Measurements from ENCODE around the gene WDFY2.
A peak's percentile ranks its signal among the peaks of the same experiment; 100 is the strongest.

WDFY2 gene

DNA sequence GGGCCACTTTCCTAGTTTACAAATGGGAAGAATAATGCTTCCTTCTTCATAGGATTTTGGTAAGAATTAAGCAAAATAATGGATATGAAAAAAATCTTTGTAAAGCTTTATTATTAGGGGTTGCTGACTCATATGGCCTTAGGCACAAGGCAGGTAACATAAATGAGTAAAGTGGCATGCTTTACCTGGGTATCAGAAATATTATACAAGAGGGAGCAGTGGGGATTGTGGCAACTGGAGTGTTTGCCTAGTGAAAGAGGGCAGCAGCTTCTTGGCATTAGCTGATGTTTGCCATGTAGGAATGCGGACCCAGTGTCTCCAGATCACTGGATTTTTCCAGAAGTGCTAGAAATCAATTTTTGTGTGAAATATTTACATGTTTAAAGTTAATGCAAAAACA lies 19.5 kb downstream of the WDFY2 start:
- DNase-seq = no peak

- no peak for DNase-seq
Observed at GRCh38 chr13:51605698-51606097, 21.4 kb downstream of the WDFY2 start.

GRCh38 chr13:51607165-51607564 lies 22.9 kb downstream of the WDFY2 start:
- no peak for DNase-seq

DNA sequence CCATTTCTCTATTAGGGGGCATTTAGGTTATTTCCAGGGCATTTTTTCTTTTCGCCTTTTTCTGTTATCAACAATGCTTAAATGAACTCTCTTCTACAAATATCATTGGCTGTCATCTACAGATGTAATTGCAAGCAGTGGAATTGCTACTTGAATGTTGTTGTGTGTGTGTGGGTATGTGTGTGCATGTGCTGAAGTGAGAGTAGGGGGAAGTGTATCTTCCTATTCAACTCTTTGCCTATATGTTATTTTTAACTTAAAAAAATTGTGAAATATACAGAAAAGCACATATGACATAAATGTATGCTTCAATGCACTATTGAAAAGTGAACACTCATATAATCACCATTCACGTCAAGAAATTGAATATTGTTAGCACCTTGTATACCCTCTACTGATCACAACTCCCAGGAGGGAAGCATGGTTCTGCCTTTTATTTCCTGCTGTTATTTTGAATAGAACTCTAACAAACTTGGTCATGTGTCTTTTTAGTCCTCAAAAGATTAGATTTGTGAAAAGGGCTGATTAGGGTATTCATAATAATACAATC lies 24.7 kb downstream of the WDFY2 start:
- no peak for DNase-seq

GRCh38 chr13:51612867-51613266 lies 28.6 kb downstream of the WDFY2 start:
- no peak for DNase-seq

- DNase-seq = no peak
Observed at GRCh38 chr13:51613535-51613934, 29.3 kb downstream of the WDFY2 start.

DNA sequence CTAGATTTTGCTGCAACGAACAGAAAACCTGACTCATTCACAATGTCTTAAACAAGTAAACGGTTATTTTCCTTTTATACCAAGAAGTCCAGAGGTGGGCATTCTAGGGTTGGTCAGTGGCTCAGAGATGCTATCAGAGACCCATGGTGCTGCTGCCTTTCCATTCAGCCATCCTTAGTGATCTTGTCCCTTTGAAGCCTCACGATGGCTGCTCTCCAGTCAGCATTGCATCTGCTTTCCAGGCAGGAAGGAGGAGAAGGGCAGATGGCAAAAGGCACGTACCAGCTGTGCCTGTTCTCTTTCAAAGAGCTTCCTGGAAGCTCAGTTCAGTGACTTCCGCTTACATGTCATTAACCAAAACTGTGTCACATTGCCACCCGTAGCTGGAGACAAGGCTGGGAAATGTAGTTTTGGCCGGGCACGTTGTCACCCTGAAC lies 30.1 kb downstream of the WDFY2 start:
- DNase-seq = peak; percentile 84 to 92

DNA sequence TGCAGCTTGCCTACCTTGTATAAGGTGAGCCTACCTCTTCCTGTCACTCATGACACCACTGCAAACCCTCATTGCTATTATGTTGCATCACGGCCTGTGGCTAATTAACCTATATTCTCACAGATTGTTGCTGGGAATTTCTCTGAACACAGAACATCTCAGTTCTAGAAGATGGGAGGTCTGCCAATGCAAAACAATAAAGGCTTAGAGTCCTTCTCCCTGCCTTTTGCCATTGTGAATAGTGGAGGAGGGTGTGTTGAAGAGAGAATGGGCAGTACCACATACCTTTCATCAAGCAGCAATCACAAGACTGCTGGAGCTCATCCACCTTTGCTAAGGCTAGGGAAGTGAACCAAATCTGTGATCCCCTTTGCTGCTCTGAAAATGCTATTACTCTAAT lies 34.4 kb downstream of the WDFY2 start:
- DNase-seq = no peak

- no peak for DNase-seq
Observed at GRCh38 chr13:51619614-51620013, 35.4 kb downstream of the WDFY2 start.

DNA sequence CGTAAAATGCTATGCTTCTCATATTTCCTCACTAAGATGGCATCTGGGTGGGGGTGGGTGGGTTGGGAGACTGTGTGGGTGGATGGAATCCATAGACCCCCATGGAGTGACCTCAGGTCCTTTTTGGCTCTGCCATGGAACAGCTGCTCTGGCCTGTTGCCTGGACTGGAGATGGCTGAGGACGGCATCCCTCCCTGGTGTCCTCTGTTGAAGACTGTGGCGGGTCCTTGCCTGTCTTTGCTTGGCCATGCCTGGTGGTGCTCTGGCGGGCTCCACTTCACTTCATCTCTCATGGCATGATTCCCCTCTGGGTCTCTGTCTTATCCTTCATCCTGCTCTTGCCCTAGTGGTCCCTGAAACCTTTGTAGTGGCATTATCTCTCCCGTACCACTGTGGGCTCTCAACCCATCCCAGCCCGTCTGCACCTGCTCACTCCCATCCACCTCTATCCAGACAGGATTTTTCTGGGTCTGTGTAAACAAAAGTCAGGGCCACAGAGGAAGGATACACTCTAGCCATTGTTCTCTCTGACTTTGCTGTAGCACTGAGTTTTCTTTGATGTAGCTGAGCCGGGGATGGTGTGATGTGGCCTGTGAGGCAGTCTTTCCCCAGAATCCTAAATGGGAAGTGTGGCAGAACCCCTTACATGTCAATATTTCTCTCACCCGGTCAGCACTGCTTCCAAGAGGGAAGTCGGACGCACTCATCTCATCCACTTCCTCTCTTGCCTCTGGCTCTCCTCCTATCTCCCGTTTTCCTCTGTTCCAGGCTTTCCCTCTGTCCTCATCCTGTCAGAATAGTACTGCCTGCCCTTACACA lies 36.1 kb downstream of the WDFY2 start:
- peak; percentile 46 to 57 for DNase-seq

DNA sequence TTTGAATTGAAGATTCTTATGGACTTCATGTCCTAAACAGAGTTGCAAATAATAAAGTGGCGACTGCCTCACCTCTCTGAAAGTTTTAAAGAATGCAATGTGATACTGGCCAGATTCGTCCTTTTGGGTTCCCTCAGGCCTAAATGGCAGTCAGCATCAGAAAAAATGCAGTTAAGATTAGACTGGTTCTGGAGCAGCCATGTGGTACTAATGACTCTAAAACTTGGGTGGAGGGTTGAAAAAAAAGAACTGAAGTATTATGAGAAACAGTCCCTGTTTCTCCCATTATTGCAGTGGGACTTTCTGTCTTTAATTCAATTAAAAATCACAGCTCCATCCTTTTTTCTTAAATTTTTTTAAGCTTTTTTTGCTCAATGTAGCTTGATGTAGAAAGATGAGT lies 37.3 kb downstream of the WDFY2 start:
- no peak for DNase-seq

DNA sequence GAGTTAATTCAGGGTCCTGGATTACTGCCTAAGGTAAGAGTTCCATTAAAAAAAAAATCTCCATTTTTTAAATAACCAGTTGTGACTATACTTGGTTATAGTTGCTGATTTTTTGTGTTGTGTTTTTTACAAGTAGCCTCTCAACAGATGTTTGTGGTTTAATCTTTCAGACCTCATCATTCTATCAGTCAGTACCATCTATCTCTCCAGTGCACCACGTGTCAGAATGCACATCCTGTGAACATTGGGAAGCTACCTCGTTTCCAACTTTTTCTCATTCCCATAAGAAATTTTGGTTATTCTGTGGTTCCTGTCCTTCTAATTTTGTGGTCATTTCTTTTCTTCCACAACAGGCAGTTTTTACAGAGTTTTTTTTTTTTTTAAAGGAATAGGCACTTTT lies 39.2 kb downstream of the WDFY2 start:
- DNase-seq = no peak

GRCh38 chr13:51624207-51624606 lies 39.9 kb downstream of the WDFY2 start:
- no peak for DNase-seq

DNA sequence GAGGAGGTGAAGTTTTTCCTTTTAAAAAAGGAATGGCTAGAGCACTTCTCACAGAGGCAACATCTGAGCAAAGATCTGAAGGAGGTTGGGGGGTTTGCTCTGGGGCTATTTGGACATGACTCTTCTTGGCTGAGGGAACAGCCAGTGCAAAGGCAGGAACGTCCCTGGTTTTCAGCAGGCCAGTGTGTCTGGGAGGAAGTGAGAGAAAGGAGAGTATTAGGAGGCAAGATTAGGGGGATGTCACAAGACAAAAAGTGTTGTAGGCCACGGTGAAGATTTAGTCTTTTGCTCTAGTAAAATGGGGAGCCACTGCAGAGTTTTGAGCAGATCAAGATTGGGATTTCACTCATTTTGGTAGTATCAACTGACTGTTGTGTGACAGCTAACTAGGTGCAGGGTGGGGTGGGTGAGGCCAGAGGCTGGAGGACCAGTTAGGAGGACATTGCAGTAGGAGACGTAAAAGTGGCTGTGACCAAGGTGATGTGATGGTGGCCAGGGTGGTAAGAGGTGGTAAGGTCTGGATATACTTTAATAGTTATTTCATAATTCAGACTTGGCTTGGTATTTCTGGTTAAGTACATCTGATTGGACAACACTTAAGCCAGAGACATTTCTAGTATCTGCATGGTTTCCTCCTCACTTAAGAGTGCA lies 40.6 kb downstream of the WDFY2 start:
- no peak for DNase-seq

DNA sequence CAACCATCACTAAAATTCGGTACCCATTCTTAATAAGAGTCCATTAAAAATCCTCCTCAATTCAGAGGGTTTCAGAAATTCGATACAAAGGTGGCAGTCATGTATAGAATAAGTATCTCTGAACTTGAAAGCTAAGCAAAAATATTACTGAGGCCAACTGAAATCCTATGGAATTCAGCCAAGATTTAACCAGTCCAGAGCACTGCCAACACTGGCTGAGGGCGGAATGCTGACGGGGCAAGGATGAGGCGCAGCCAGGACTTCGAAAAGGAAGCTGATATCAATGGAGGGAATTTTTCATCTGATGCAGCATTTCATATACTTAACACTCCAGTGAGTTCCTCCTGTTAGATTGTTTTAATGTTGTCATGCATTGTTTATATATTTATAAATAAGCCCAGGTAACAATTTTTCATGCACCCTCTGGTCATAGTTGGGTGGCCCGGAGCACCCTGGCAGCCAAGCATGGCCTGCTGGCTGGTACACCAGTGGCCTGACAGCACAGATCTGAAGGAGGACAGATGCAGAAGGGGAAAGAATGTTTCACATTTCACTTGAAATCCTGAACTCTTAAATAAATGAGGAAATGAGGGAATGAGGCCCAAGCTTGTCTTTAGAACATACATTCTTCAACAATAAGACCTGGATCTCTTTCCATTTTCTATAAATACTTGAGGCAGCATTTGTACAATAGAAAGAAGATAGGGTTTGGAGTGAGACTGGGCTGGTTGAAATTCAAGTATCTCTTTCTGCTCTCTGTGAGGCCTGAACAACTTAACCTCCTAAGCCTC lies 41.5 kb downstream of the WDFY2 start:
- DNase-seq = no peak

DNA sequence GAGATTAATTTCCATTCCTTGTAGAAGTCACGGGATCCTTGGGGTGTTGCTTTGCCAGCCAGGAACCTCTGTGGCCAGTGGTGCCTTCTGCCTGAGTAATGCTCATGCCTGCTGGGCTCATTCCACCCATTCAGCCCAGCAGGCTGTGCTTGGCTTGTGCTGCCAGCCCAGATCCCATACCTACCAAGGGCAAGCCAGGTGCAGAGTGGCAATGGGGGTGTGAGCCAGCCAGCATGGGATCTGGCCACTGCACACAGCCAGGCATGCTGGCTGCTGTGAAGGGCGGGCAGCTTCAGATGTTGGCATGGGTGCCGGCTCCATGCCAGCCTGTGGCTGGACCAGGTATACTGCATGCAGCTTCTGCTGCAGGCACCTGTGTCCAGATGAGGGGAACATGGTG lies 42.5 kb downstream of the WDFY2 start:
- DNase-seq = no peak

DNA sequence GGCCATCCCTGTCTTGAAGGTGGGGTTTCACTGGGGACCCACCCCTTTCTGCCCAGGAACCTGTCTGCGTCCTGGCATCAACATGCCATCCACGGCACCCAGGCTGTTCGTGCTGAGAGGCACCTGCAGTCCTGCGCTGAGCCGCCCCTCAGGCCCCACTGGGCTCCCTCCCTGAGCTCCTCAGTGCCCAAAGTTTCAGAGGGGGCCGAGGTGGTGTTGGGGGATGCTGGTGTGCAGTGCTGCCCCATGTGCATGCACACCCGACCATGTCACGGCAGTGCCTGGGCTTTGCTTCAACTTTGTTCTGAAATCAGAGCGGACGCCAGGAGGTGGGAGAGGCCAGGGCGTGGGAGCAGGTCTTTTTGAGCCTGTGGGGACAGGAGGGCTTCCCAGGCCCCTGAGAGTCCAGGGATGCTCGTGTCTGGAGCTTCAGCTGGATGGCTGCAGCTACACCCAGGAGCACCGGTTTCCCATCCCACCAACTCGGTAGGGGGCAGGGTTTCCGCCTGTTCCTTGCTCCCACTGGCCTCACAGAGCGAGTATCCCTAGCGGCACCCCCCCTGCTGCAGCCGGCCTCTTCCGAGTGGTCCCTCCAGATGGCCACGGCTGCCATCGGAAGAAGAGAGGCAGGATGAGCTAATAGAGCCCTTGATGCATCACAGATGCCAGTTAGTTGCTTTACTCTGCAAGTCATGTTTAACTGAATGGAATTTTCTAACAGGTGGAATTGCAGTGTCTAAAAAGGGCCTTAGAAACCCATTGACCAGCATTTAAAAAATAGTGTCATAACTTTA lies 44.0 kb downstream of the WDFY2 start:
- DNase-seq = no peak

DNA sequence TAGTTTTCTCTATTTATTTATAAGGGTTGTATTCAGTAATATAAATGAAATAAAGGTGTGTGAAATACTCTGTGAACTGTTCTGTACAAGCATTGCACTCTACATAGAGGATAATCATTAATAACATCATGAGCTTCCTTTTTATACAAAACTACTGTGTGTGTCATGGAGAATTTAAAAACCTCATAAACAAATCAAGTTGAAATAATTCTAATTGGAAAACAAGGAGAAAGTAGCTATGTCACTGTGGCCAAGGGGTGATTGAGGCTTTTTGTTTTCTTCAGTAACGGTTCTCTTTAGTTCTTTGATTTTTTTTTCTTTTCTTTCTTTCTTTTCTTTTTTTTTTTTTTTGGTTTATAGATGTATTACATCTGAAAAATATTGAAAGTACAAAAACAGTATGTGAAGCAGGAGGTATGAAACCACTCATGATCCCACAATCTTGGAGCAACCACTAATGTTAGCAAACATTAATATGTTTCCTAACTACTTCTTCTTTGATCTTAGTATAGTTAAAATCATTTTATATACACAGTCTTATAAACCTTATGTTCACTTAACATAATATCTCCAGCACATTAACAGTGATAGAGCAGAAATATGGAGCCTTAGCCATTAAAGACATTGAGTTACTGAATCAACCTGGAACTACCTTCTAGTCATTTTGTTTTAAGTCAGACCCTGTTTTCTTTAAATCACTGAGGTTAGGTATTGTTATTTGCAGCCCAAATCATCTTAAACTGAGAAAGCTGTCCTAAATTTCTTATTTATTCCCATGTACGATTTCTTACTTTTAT lies 45.4 kb downstream of the WDFY2 start:
- no peak for DNase-seq

- no peak for DNase-seq
Observed at GRCh38 chr13:51630288-51630615, 46.0 kb downstream of the WDFY2 start.

DNA sequence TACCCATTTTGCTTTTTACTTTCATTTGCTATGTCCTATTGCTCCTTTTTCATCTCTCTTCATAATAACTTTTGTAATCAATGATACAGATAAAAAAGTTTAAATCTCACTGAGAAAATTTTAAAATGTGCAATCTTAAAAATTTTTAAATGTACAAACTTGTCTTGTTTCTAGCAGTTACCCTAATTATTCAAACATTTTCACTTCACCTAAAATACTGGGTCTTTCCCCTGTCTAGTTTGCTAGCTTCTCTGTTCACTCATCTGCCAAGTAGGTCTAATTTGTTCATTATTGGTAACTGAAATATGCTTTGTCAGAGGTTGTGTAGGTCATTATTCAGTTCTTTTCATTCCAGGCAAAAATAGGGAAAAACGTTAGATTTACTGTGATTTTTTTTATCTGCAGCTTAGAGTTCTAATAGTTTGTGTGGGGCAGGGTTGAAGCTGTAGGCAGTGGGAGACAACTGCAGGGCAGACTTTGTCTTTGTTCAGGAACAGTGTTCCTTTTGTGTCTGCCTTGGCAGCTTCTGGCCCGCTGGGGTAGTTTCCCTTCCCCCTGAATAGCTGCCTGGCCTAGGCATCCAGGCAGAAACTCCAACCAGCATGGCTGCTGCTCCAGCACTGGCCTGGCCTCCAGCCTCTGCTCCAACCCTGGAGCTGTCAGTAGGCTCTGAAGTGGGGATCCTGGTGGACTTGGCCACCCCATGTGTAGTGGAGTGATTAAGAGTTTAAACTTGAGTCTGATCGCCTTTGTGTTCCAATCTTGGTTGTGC lies 48.5 kb downstream of the WDFY2 start:
- DNase-seq = no peak
